GM04504 (cell line): ENCODE measurements around the gene FCAMR.

Experiments used
- DNase-seq: peaks from one replicate; pipeline ENCODE4 v3.0.0-alpha.2; 2012; ENCODE audit warnings: low read depth

Gene FCAMR, protein sequence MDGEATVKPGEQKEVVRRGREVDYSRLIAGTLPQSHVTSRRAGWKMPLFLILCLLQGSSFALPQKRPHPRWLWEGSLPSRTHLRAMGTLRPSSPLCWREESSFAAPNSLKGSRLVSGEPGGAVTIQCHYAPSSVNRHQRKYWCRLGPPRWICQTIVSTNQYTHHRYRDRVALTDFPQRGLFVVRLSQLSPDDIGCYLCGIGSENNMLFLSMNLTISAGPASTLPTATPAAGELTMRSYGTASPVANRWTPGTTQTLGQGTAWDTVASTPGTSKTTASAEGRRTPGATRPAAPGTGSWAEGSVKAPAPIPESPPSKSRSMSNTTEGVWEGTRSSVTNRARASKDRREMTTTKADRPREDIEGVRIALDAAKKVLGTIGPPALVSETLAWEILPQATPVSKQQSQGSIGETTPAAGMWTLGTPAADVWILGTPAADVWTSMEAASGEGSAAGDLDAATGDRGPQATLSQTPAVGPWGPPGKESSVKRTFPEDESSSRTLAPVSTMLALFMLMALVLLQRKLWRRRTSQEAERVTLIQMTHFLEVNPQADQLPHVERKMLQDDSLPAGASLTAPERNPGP

DNA sequence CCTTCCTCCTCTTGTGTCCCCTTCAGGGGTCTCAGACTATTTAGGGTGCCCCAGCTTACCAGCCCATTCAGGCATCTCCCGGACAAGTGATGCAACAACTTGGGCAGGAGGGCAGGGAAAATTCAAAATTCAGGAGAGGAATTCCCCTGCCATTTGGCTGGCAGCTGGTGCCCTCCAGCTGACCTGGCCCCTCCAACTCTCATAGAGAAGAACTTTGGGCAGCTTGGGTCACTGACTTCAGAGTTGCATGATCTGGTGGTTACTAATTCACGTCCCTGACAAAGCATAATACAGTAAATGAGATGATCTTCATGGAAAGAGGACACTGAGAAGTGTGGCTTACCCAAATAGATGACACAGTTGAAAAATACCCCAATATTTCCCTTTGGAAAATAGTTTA is at the start of gene FCAMR:
Gene FCAMR, minus strand, starts transcription at position 15 of the 400 bp plus-strand sequence. CDS start 335 bp downstream, outside the sequence.
- no peak for DNase-seq

DNA sequence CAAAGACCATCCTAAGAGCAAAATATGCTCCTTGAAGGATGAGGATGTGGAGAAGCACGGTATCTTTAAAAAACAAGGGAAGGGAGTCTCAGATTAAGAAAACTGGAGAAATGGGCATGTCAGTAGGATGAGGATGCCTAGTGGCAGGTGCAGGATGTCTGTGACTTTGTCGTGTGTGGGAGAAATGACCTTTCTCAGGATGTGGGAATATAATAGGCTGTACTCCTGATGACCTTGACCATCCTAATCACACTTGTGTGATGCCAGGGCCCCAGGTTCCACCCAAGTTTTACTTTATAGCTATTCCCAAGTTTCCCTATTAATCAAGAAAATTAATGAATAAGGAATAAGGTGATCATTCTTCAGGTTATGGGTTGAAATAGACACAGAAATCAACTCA is 49.4 kb upstream of the FCAMR start:
- no peak for DNase-seq

DNA sequence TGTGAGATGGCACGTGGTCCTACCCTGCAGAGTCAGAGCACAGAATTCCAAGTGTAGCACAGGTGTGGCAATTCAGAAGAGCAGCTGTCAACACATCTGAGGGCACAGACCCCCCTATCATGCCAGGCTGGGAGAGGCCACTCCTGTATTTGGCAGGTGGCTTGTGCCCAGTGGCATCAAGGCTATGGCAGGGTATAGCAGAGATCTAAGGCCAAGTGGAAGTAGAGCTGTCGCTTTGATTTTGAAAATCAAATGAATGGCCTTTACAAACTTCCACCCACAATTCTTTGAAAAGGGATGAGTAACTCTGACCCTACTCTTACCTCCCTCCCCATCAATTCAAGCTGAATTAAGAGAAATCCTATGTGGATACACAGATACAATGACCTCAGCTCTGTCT is 48.9 kb upstream of the FCAMR start:
- DNase-seq: no peak

DNA sequence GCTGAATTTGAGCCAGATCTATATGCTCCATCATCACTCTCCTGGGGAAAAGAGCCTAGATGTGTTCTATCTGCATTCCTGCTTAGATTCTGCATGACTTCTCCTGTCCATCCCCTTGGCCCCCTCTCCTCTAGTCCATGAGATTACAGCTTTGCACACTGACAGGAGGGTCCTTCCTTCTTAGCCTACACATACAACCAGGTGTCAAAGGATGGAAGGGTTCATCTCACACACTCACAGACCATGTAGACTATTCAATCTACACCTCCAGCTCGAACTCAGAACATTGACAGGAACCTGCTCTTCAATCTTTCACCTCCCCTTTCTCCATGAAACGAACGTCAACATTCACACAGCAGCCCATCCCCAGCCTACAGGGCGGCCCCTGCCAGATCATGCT is 48.4 kb upstream of the FCAMR start:
- no peak for DNase-seq

DNA sequence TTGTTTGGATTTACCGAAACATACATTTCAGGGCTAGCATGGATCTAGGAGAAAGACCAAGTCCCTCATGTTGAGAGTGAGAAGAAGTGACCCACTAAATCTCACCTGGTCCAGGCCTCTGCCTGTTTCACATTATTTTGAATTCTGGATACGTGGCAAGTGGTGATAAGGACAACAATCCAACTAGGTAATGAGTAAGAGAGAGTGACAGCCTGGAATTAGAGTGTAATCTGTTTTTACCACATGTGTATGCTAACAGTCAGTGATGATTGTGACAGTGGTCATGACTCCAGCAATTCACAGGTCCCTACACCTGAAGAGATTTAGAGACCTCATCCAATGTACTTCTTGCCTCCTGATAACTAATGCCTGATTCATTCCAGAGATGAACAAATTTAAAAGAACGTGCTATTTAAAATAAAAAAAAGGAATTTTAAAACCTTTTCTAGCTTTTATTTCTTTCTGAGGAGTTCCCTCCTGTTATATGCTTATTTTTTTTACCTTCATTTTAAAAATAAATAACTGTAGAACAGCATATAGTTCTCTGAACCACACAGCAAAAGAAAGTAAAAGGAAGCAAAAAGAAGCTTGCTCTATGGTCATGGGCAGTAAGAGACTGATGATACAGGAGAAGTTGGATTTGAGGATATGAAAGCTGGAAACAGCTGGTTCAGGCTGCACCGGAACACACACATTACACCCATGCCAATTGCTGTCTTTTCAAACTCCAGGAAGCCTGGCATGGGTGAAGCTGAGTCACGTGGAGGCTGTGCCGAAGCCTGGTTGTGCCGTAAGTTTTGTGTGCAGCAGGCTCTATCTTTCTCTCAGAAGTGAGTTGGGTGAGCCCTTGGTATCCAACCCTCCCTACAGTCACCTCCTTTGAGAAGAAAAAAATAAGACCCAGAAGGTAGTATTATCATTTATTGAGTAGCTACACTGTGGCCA is 47.6 kb upstream of the FCAMR start:
- DNase-seq: no peak

DNA sequence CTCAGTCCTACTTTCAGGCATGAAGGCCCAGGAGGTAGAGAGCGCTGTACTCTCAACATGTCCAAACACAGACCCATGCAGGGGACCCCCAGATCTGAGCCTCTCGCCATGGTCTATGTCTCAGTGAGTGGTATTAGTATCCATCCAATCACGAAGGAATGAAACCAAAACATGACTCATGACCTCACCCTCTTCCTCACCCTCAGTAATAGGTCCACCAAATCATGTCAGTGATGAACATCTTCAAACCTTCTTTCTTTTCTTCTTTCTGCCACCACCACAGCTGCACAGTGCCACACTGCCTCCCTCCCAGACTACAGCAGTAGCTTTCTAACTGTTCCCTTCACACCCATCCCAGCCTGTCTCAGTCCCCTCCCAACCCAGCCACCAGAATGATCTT is 45.5 kb upstream of the FCAMR start:
- no peak for DNase-seq

DNA sequence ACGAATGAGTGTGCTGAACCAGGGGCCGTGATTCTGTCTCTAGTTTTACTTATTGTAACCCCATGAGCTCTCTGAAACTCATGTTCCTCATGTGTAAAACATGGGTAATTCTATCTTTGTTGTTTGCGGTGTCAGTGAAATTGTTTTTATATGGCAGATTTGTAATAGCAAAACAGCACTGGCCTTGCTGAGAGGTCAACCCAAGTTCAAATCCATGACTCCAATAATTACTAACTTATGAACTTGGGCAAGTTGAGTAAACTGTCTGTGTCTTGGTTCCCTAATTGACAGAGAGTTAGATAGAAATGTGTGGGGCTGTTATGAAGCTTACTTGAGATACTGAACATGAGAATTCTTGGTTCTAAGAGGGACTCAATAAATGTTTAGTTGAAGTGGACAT is 44.5 kb upstream of the FCAMR start:
- no peak for DNase-seq

DNA sequence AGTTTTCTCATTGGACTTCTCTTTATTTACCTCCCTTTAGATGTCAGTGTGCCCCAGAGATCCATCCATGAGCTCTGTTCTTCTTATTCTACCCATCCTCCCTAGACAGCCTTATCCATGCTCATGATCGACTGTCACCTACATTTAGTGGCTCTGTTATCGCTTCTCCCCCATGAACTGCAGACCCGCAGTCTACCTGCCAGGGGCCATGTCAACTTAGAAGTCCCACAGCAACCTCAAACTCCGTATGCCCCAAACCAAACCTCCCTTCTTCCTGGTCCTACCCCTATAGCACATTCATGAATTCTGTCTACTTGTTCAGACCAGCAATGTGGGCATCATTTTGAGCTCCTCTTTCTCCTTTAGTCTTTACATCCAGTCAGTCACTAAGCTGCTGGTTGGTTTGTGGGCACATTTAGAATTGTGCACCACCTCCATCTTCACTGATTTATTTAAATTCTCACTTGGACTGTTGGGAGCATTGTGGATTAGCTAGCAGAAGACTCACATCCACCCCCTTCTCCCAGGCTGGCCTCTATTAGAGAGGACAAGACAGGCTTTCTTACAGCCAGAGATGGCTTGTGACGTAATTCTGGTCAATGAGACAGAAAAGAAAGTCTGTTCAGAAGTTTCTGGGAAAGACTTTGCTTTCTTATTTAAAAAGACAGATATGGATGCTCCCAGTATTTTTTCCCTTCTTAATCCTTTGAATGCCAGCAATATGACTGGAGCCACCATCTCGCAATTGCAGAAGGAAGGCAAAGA is 43.2 kb upstream of the FCAMR start:
- DNase-seq: no peak

DNA sequence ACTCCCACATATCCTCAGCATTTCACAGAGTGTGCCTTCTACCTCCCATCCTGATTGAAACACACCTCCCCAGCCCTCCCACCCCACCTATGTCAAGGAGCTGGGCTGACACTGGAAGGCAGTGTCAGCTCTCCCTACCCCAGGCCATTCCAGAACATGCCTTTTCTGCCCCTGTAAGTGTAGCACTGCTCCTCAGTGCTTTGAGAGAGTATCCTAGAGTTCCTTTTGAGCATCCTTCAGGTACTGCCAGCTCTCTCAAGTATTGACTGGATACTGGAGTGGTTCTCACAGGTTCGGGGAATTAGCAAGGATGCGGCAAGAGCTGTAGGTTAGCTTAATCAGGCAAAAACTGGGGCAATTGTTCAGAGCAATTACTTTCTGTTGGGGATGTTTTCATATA is 40.5 kb upstream of the FCAMR start:
- DNase-seq: no peak

DNA sequence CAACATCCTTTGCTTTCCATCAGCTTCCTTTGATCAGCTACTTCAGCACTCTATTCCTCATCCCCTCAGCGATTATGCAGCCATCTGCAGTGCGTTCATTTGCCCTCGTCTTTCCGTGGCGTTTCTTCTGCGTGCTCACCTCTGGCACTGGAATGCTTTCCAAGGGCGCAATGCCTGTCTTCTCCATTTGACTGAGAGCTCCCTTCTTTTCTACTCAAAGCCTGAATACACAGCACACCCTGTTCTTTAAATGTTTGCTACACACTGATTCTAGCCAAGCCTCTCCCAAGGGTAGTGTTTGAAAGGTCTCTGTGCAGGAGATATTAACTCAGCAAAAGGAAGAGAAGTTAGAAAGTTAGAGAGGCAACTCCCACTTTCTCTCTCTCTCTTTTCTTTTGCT is 39.7 kb upstream of the FCAMR start:
- DNase-seq: no peak

DNA sequence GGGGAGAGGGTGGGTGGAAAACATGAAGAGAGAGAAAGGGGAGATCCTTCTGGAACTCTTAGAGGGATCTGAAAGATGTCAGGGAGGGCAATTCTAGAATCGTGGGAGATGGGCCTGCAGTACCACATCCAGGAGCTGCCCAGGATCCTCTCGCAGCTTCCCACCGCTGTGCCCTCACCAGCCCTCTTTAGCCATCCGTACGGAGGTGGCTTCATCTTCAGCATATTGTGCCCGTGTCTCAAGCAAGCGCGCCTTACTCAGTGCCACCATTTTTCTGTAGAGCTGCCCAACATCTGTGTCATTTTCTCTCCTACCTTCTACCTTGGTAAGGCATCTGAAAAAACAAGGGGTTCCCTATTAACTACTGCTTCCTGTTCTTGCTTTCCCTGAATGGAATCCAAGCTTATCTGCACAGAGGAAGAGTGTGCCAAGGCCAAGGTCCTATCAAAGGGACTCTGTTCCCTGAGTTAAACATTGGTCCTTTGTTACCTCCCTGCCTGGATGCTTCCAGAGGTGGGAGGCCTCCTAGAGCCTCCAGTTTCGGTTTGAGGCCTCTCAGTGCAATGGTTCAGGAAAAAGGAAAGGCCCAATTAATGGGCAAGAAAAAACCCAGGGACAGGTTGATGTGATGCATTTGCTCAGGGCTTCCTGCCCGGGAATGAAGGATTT is 39.1 kb upstream of the FCAMR start:
- DNase-seq: no peak

DNA sequence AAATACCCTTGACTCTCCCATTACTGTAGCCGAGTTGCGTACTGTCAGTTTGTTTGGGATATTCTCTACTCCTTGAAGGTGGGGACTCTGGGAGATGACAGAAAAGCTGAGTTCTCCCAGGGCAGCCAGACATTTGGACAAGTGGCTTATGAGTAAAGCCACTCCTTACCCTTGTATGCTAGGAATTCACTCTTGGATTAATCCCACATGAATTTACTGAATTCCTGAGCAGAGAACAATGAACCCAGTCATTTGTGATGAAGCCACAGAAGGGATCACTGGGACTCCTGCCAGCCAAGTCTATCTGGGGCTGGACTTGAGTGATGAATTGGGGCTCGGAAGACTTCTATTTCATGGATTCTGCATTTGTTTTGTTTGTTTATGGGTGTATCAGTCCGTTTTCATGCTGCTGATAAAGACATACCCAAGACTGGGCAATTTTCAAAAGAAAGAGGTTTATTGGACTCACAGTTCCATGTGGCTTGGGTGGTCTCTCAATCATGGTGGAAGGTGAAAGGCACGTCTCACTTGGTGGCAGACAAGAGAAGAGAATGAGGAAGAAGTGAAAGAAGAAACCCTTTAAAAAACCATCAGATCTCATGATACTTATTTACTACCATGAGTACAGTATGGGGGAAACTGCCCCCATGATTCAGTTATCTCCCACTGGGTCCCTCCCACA is 37.2 kb upstream of the FCAMR start:
- peak; percentile 83 for DNase-seq

DNA sequence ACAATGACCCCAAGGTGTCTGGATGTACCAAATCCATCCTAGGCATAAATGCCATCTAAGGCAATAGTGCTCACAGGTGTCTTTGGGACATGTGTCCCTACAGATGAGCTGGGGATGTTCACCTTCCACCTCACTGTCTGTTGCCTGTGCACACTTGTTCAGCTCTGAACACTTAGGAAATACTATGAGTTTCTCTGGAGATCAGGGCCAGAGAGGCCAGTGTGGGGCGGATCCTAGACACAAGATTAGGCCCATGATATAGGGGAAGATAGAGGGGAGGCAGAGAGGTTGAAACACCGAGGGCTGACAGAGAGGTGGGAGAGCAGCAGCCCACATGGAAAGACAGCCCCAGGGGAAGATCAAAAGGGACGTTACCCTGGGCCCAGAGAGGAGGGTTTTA is 36.7 kb upstream of the FCAMR start:
- DNase-seq: no peak

DNA sequence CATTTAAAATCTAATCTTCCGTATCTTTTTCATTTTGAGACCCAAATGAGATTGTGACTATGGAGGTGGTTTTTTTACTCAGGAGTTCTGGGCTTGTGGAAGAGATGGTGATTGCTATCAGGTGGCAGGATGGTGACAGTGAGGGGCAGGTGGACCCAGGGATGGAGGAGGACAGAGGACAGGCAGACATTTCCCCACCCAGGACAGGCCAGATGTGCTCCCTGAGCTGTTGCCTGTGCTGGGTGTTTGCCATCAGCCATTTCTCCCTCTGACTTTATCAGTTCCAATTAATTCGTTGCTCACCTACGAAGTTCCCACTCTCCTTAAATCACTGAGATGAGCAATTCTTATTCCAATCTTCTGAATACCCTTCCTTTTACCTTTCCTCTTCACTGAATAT is 35.8 kb upstream of the FCAMR start:
- DNase-seq: no peak

DNA sequence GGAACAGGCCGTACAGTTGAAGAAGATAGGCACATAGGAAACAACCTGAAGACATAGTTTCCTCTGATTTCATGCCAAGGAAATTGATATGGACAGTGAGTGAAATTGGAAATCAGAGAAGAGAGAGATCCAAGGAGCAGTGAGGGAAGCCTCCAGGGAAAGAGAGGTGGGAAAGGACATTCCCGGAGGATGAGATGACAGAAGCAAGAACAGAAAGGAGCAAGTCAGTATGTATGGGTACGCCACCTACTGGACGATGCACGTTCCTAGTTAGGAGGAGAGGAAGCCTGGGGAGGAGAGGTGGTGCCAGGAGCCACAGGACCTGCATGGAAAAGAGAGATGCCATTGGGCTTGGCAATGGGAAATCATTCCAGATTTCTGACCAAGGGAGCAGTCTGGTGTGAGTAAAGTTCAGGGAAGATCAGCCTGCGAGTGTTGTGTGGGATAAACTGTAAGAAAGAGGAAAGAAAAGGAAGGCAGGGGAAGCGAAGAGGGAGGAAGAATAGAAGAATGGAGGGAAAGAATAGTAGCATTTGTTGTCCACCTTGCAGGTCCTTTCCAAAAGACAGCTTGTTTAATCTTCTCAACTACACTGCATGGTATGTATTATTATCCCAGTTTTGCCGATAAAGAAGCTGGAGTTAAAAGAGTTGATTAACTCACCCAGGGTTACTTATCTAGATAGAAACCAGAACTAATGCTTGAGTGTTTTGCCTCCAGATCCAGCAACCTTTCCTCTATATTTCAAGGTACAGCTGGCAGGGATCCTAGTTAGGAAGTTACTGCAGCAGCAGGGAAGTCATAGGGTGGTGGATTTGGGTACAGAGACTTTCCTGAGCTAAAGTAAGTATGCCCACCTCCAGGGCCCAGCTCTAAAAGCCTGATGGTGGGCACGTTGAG is 34.9 kb upstream of the FCAMR start:
- DNase-seq: peak; percentile 57

DNA sequence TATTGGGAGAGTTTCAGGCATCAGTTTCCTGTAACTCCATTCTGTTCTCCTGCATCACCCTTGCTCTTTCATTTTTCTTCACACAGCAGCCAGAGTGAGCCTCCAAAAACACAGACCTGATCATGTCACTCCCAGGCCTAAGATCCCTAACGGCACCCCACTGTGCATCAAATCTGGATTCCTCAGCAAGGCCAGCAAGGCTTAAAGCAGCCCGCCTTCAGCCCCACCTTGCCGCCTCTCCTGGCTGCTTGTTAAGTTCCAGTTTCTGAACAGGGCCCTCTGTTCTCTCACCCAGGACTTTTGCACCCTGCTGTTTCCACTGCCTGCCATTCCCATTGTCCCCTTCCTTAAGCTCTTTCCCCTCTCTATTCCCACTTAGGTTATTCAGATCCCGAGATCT is 33.0 kb upstream of the FCAMR start:
- no peak for DNase-seq

DNA sequence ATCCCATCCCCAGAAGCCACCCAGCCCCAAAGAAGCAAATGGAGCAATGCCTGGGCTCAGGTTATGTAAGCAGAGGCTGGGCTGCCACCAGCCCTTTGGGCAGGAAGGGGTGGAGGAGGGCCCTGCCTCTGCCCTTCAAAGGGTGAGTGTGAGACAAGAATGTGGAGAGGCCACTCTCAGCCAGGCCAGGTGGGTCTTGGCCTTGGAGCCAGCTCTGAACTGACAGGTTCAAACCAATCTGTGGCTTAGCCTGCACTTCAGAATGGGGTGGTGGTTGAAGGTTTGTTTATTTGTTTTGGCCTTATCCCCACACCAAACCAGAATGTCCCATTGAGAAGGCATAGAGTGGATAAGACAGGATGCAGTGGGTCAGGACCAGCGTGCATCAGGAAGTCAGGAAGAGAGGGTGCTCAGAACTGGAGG is 32.5 kb upstream of the FCAMR start:
- no peak for DNase-seq

DNA sequence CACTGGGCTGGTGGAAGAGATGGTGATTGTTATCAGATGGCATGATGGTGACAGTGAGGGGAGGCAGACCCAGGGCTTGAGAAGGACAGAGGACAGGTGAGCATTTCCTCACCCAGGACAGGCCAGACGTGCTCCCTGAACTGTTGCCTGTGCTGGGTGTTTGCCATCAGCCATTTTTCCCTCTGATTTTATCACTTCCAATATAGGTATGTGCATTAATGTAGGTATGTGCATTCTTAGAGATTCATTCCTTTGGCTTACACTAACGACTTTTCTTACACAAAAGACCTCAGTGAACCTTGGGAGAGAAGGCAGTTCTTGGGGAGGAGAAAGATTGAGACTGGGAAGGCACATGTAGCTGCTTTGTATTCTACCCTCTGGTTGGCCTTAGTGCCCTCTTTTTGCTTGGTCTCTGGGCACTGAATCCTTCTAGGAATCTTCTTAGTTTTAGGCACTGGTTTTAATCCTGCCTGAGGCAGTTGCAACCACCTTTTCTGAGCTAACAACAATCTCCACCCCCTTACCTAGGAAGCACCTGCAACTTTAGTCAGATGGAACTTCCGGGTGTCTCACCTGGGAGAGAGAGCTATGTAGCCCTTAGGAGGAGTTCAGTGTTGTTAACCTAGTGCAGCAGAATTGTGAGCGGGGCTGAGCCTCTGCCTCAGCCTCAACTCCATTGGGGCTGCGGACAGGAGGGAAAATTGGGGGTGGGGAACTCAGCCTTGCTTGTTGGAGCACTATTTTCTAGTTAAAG is 31.4 kb upstream of the FCAMR start:
- no peak for DNase-seq

DNA sequence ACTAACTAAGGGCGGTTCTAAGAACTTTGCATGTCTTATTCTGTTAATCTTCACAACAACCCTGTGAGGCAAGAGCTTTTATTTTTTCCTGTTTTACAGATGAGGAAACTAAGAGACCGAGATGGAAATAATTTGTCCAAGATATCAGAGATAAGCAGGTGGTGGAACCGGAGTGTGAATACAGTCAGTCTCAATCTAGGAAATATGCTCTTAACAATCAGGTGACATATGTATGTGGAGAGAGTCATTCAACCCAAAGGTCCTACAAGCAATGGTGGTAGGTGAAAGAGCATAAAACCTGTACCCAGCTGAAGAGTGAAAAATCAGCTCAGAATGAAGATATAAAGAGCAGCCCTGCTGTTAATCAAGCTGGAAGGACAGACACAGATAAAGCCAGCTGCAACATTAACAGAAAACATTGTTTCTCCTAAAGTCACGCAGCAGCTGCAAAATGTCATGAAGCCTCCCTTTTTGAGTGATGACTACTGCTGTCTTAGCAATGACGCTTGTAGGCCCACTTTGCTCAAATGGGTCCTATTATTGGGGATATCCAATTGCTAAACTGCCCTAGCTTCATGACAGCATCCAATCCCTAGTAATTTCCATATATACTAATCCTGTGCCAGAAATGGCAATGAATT is 30.5 kb upstream of the FCAMR start:
- DNase-seq: no peak
